Endodermal cell (in vitro differentiated cells): ENCODE data around the gene CAPRIN1. TPM values are rescaled to one million over a fixed set of nuclear protein-coding genes. Genes with fewer than 3 reads are reported as not detected.
"Not testable (repeated sequence)": the region's sequence is repeated elsewhere in the genome, so short reads cannot be mapped to it uniquely, and the experiment has no call there.

ENCODE experiments used
- DNase-seq: peaks from one replicate; pipeline ENCODE4 v3.0.0-alpha.2; 2017
- H3K27ac ChIP-seq: 2 replicates; pipeline ENCODE4 v1.5.1; 2013; ENCODE audit warnings: mild to moderate bottlenecking, low read depth, low read length, moderate library complexity
- H3K27me3 ChIP-seq: 2 replicates; pipeline ENCODE4 v1.6.1; 2013; ENCODE audit warnings: mild to moderate bottlenecking, low read length, moderate library complexity; ENCODE audit not compliant: insufficient read depth, control insufficient read depth, poor library complexity, severe bottlenecking
- H3K36me3 ChIP-seq: 2 replicates; pipeline ENCODE4 v1.7.0; 2013; ENCODE audit warnings: mild to moderate bottlenecking, low read length, moderate library complexity; ENCODE audit not compliant: control insufficient read depth, insufficient read depth
- H3K4me1 ChIP-seq: one replicate; pipeline ENCODE4 v1.7.0; 2013; ENCODE audit warnings: low read length; ENCODE audit not compliant: control insufficient read depth, insufficient read depth
- H3K4me3 ChIP-seq: 2 replicates; pipeline ENCODE4 v1.5.1; 2013; ENCODE audit warnings: mild to moderate bottlenecking, low read length, moderate library complexity
- H3K9ac ChIP-seq: 2 replicates; pipeline ENCODE4 v1.6.1; 2013; ENCODE audit warnings: mild to moderate bottlenecking, low read length, moderate library complexity; ENCODE audit not compliant: poor library complexity, severe bottlenecking; ENCODE audit errors: extremely low read depth
- H3K9me3 ChIP-seq: 2 replicates; pipeline ENCODE4 v1.6.1; 2013; ENCODE audit warnings: mild to moderate bottlenecking, low read length, moderate library complexity; ENCODE audit not compliant: control insufficient read depth
- H3K27ac Mint-ChIP-seq: 2 replicates; pipeline ENCODE4 v1.8.0; 2020; ENCODE audit warnings: mixed read lengths
- H3K27me3 Mint-ChIP-seq: 2 replicates; pipeline ENCODE4 v1.8.0; 2021; ENCODE audit warnings: mild to moderate bottlenecking, mixed read lengths; ENCODE audit not compliant: insufficient read depth
- H3K36me3 Mint-ChIP-seq: 2 replicates; pipeline ENCODE4 v1.8.0; 2020; ENCODE audit warnings: low read depth, mixed read lengths
- H3K4me1 Mint-ChIP-seq: 2 replicates; pipeline ENCODE4 v1.8.0; 2020; ENCODE audit warnings: mixed read lengths
- H3K4me3 Mint-ChIP-seq: 2 replicates; pipeline ENCODE4 v1.8.0; 2020; ENCODE audit warnings: mild to moderate bottlenecking, moderate library complexity, mixed read lengths
- H3K9me3 Mint-ChIP-seq: 2 replicates; pipeline ENCODE4 v1.8.0; 2020; ENCODE audit warnings: mild to moderate bottlenecking, mixed read lengths
- WGBS, 2 experiments: methylation state at CpG; one replicate each; pipeline versions ENCODE4 v1.1.5 to v1.1.7; 2013; ENCODE audit warnings: missing lambda C conversion rate in 2 of 2, mixed read lengths in 1 of 2; ENCODE audit not compliant: insufficient coverage in 1 of 2, insufficient read length in 1 of 2; 5-methylcytosine and 5-hydroxymethylcytosine counted together
- total RNA-seq, 2 donors: library from RNA; stranded (reverse); fragmentation: NEBNext Ultra II Directional in 1 of 2; extraction: Animal tissue kit (Norgen Biotek cat#: 25700) in 1 of 2; gene quantifications; 2 replicates in 1 of 2; 3 replicates in 1 of 2; pipeline ENCODE4 v1.2.1, GENCODE V29; 2021
- TF ChIP-seq, protein P1 (sequence below): fragments of 200-600 bp; sonication (generic); conservative IDR thresholded peaks from 2 replicates; pipeline ENCODE4 v1.5.0; 2021; ENCODE audit warnings: antibody characterized with exemption, mild to moderate bottlenecking

CAPRIN1 gene
- total RNA-seq, 2 donors from 2014 or later = 226 to 241 TPM

DNA sequence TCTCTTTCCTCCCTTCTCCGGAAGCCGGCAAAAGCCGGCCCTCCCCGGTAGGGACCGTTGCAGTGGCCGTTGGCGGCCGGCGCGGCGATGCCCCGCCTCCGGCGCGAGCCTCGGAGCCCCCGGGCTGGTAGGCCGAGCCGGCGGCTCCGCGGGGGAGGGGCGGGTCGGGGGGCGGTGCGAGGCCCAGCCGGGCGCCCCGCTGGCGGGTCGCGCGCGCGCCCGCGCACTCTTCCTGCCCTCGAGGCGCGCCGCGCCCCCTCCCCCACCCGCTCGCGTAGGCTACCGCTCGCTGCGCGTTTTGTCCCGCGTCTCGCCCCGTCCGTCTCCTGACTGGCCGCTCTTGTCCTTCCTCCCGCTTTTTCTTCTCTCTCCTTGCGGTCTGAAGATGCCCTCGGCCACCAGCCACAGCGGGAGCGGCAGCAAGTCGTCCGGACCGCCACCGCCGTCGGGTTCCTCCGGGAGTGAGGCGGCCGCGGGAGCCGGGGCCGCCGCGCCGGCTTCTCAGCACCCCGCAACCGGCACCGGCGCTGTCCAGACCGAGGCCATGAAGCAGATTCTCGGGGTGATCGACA, 591 bp downstream of the CAPRIN1 start:
- WGBS, 2 experiments = 0% methylated on average over 2 to 82 of the region's 82 CpGs
- Mint-ChIP-seq H3K4me3 (peak overlapping the region; percentile 100), H3K9me3 (no peaks in the 10 kb centered on the region), H3K4me1 (peaks cover 28% of the 10 kb centered on the region), H3K36me3 (peaks cover 29% of the 10 kb centered on the region), H3K27me3 (no peaks in the 10 kb centered on the region), H3K27ac (peak overlapping the region; percentile 96)
- Histone ChIP-seq H3K36me3 (peaks cover 39% of the 10 kb centered on the region), H3K4me1 (peaks cover 3% of the 10 kb centered on the region), H3K27me3 (no peaks in the 10 kb centered on the region), H3K9ac (peak overlapping the region; percentile 97), H3K27ac (peak overlapping the region; percentile 100), H3K4me3 (peak overlapping the region; percentile 90), H3K9me3 (no peaks in the 10 kb centered on the region)
- peak; percentile 95 for DNase-seq
- TF ChIP-seq, protein P1, sequence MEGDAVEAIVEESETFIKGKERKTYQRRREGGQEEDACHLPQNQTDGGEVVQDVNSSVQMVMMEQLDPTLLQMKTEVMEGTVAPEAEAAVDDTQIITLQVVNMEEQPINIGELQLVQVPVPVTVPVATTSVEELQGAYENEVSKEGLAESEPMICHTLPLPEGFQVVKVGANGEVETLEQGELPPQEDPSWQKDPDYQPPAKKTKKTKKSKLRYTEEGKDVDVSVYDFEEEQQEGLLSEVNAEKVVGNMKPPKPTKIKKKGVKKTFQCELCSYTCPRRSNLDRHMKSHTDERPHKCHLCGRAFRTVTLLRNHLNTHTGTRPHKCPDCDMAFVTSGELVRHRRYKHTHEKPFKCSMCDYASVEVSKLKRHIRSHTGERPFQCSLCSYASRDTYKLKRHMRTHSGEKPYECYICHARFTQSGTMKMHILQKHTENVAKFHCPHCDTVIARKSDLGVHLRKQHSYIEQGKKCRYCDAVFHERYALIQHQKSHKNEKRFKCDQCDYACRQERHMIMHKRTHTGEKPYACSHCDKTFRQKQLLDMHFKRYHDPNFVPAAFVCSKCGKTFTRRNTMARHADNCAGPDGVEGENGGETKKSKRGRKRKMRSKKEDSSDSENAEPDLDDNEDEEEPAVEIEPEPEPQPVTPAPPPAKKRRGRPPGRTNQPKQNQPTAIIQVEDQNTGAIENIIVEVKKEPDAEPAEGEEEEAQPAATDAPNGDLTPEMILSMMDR = no peak

DNA sequence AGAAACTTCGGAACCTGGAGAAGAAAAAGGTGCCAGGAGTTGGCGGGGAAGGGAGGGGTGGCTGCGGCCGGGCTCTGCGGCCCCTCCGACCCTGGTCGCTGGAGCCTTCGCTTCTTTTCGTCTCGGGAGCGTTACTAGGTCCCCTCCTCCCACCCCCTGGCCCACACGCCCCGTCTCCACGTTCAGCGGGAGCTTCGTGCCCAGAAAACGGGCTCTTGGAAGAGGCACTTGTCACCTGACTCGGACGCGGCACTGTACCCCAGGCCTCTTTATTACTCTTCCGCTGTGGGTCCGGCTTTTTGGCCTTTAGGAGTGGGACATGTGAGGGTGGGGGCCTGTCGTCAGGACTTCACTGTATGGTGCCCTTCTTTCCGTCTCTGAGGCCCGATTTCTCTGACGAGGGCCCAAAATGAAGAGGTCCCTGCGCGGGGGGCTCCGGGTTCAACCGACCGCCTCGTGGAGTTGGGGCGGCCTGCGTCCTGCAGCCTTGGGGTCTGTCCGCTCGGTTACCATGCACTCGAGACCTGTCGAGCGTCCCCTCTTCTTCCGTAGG, 1.2 kb downstream of the CAPRIN1 start:
- Mint-ChIP-seq H3K4me3 (peak overlapping the region; percentile 100), H3K9me3 (no peaks in the 10 kb centered on the region), H3K27me3 (no peaks in the 10 kb centered on the region), H3K4me1 (peaks cover 30% of the 10 kb centered on the region), H3K27ac (peak overlapping the region; percentile 96), H3K36me3 (peaks cover 32% of the 10 kb centered on the region)
- Histone ChIP-seq H3K9me3 (no peaks in the 10 kb centered on the region), H3K27me3 (no peaks in the 10 kb centered on the region), H3K27ac (peak overlapping the region; percentile 97), H3K9ac (peak overlapping the region; percentile 97), H3K36me3 (peaks cover 42% of the 10 kb centered on the region), H3K4me3 (peak overlapping the region; percentile 90), H3K4me1 (peaks cover 3% of the 10 kb centered on the region)
- WGBS, 2 experiments = 0% methylated on average over 5 to 40 of the region's 40 CpGs
- TF ChIP-seq, protein P1 = no peak
- DNase-seq = peak; percentile 67

DNA sequence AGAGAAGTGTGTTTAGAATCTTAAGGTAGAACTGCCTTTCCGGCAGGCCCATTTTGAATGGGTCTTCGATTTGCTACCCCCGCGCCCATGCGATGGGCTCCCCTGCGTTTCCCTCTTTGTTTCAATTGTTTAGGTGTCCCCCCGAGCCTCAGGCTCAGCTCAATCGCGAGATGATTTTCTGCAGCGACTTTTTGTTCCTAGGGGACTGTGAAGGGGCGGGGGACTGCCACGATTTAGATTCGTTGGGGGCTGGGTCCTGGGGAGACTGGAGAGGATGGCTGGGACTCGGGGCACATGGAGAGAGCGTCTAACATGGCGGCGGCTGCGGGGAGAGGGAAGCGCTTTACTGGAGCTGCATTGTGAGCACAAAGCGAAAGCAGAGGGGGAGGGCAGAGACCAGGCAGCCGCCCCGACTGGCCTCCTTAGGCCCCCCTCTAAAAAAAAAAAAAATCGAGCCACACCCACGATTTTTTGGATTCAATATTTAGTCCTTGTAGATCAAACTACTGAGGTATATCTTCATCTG, 1.7 kb downstream of the CAPRIN1 start:
- no peaks in the 10 kb centered on the region for H3K27me3 ChIP-seq
- Mint-ChIP-seq H3K9me3 (no peaks in the 10 kb centered on the region), H3K4me3 (peak overlapping the region; percentile 100), H3K36me3 (peaks cover 36% of the 10 kb centered on the region), H3K27ac (peak overlapping the region; percentile 96), H3K27me3 (no peaks in the 10 kb centered on the region), H3K4me1 (peaks cover 30% of the 10 kb centered on the region)
- H3K4me3 ChIP-seq = peak overlapping the region; percentile 90
- WGBS, 2 experiments = 0% methylated on average over 4 to 24 of the region's 24 CpGs
- peaks cover 43% of the 10 kb centered on the region for H3K36me3 ChIP-seq
- peak; percentile 85 for DNase-seq
- peaks cover 3% of the 10 kb centered on the region for H3K4me1 ChIP-seq
- H3K27ac ChIP-seq = peak overlapping the region; percentile 97
- H3K9ac ChIP-seq = peak overlapping the region; percentile 97
- H3K9me3 ChIP-seq = no peaks in the 10 kb centered on the region
- TF ChIP-seq, protein P1 = no peak

DNA sequence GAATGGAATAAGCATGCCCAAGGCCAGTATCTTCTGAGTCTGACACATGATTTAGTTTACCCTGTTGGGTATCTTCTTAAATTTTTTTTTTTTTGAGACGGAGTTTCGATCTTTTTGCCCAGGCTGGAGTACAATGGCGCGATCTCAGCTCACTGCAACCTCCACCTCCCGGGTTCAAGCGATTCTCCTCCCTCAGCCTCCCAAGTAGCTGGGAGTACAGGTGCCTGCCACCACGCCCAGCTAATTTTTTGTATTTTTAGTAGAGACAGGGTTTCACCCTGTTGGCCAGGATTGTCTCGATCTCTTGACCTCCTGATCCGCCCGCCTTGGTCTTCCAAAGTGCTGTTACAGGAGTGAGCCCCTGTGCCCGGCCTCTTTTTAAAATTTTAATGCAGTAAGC, 2.8 kb downstream of the CAPRIN1 start:
- H3K4me3 ChIP-seq = peak overlapping the region; percentile 90
- not testable (repeated sequence) for DNase-seq, H3K9me3 Mint-ChIP-seq

More for the DNA sequence above, 2.8 kb downstream of the CAPRIN1 start:
- peaks cover 46% of the 10 kb centered on the region for H3K36me3 Mint-ChIP-seq
- WGBS, 2 experiments = 86 to 96% methylated on average over 7 to 11 of the region's 11 CpGs
- peak overlapping the region; percentile 100 for H3K4me3 Mint-ChIP-seq
- not testable (repeated sequence) for H3K4me1 ChIP-seq, H3K9me3 ChIP-seq, H3K27ac Mint-ChIP-seq, H3K27me3 Mint-ChIP-seq, H3K27me3 ChIP-seq, H3K27ac ChIP-seq
- peaks cover 31% of the 10 kb centered on the region for H3K4me1 Mint-ChIP-seq
- peak overlapping the region; percentile 97 for H3K9ac ChIP-seq
- peaks cover 54% of the 10 kb centered on the region for H3K36me3 ChIP-seq
